HG02938 (cell line): Measurements from ENCODE around the gene JAG2.

Experiments
- ATAC-seq: cut with Tn5 transposase; IDR thresholded peaks from one replicate; pipeline ENCODE4 v1.9.1; 2021; ENCODE audit warnings: mild to moderate bottlenecking, moderate library complexity; ENCODE audit not compliant: unreplicated experiment

The JAG2 gene

DNA sequence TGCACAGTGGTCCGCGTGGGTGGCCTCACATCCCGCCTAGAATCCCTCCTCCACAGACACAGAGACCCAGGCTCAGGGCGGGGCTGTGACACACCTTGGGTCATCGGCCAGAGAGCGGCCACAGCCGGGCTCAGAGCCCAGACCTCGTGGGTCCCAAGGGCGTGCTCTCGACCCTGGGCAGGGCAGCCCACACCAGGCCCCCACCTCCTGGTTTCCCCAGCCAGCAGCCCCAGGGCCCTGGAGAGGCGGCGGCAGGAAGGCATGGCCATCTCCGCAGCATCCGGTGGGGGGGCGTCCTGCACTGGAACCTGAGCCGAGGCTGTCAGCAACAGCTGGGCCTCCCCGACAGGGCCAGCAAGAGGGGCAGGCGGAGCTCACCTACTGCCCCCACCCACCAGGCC is 15.2 kb downstream of the JAG2 start:
- no peak for ATAC-seq

DNA sequence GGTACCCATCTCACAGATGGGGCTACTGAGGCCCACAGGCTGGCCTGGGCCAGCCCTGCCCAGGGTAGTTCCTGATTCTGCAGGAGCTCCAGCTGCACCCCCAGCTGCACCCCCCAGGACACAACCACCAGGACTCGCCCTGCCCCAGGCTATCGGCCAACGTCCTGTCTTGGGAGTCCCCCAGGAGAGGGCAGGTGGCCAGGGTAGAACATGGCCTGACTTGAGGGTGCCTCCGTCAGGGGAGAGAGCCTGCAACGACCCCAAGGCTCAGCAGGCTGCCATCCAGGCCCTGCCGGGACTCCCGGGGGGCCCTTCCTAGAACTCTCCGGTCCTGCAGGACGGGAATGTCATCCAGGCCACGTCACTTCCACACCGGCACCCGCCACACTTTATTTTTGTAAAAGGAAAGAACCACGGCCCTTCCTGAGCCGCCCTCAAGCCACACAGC is 15.8 kb downstream of the JAG2 start:
- no peak for ATAC-seq

DNA sequence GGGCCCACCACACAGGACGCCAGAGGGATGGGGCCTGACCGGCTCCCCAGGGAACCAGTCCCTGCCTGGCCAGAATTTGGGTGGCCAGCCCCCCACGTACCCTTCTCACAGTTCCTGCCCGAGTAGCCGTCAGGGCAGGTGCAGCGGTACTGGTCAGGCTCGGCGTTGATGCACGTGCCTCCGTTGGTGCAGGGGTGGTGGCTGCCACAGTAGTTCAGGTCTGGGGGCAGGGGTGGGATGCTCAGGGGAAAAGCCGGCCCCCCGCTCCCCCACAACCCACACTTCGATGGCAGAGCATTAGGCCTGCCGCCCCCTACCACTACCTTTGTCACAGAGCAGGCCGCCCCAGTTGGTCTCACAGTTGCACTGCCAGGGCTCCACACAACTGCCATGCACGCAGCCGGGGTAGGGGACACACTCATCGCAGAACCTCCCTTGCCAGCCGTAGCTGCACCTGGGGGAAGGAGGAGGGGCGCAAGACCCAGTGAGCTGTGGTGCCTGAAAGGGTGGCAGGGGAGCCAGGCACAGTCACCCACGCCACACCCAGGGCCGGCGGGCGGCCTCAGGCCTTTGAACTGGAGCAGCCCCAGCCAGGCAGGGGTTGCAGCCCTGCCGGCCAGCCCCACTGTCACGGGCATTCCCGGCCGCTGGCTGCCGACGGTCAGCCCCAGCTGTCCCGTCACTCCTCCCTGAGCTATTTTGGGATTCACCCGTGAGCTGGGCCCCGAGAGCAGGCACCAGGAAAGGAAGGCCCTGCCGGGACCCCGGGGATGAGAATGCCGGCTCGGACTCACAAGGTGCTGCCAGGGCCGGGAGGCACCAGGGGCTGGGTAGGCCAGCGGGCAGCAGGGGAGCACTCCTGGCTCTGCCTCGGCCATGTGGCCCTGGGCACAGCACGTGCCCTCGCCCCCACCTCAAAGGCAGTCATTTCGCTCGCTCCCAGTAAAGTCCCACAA is 16.5 kb downstream of the JAG2 start:
- ATAC-seq: no peak

DNA sequence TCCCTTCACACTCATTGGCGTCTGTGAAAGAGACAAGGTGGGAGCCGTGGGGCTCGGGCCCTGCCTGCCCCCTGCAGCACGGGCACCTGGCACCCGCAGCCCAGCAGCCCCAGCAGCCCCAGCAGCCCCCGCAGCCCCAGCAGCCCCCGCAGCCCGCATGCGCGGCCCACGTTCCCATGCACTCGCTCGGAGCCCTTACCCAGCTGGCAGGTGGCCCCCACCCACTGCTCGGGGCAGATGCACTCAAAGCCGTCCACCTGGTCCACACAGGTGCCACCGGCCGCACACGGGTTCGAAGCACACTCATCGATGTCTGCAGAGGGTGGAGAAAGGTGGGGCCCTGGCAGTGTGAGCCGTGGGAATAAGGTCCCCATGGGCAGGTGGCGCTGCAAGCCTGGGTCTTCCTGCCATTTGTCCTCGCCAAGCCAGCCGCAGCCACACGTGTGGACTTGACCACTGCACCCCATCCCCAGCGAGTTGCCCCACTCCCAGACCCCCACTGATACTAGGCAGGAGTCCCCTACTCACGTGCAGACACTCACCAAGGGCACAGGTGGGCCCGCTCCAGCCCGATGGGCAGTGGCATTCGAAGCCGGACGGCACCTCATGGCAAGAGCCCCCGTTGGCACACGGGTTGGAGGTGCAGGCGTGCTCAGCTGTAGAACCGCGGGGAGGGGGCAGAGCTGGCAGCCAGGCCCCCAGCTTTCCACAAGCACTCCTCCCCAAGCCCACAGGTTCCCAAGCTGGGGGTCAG is 17.3 kb downstream of the JAG2 start:
- no peak for ATAC-seq

DNA sequence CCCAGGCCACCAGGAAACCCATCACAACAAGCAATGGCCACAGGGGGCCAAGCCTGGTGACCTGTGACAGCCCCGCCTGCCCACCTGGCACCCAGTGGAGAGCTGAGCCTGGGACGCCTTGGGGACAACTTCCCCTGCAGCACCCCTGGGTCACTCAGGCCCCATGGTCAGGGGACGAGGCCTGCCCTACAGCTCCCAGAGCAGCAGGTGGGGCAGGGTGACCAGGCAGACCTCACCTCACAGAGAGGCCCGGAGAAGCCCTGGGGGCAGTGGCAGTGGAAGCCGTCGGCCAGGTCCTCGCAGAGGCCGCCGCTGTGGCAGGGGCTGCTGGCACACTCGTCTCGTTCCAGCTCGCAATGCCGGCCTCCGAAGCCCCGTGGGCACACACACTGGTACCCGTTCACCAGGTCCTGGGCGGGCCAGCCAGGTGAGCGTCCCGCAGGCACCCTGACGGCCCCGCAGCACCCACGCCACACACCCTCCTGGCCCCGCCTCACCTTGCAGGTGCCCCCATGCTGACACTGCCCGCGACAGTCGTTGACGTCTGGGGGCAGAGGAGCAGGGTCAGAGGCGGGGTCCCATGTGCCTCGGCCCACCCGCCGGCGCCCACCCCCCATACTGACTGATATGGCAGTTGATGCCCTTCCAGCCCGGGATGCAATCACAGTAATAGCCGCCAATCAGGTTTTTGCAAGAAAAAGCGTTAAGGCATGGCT is 18.1 kb downstream of the JAG2 start:
- no peak for ATAC-seq

DNA sequence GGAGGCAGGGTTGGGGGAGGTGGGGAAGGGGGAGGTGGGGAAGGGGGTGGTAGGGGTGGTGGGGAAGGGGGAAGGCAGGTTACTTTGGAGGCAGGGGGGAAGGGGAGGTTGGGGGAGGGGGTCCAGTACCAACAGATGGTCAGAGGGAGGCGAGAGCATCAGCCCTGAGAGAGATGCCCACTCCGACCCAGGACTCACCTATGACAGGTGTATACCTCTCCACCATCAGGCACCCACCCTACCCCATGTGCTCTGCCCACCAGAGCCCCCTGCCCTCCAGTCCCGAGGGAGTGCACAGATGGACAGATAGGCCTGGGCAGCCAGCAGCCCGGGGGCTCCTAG is 18.6 kb downstream of the JAG2 start:
- ATAC-seq: no peak

DNA sequence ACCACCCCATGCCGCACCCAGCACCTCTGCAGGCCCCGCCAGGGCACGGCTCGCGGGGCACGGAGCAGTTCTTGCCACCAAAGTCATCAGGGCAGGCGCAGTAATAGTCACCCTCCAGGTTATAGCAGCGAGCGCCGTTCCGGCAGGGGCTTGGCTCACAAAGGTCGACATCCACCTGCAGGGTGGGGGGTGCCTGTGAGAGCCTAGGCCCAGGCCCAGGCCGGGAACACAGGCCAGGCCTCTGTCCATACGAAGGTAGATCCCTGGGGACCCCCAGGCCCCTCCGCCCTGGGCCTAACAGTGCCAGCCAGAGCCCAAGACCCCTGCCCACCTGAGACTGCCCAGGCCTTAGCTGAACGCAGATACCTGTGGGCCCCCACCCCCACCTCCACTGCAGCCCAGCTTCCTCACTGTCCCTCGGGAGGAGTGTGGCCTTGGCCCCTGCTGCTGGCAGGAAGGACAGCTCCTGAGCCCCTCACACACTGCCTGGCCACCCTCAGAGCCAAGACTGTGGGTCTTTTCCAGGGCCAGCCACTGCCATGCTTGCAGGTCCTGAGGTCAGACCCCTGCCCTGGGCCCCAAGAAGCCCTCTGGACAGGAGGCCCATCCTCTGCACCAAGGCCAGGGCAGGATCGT is 19.3 kb downstream of the JAG2 start:
- ATAC-seq: no peak

DNA sequence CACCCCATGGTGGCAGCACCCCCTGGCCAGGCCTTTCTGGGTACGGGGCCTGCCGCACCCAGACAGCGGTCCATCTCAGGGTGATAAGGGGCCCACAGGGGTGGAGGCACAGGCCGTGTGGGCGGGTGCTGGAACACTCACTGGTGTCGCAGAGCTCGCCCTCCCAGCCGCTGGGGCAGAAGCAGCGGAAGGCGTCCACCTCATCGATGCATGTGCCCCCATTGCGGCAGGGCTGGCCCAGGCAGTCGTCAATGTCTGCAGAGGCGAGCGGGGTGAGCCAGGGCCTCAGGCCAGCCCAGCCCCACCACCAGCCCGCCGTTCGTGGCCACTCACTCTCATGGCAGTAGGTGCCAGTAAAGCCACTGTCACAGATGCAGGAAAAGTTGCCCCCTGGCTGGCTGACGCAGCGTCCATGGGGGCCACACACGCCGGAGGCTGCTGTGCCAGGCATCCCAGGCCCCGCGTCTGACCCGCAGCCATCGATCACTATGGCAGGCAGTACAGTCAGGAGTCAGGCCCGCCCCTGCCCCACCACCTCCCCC is 19.9 kb downstream of the JAG2 start:
- ATAC-seq: no peak

DNA sequence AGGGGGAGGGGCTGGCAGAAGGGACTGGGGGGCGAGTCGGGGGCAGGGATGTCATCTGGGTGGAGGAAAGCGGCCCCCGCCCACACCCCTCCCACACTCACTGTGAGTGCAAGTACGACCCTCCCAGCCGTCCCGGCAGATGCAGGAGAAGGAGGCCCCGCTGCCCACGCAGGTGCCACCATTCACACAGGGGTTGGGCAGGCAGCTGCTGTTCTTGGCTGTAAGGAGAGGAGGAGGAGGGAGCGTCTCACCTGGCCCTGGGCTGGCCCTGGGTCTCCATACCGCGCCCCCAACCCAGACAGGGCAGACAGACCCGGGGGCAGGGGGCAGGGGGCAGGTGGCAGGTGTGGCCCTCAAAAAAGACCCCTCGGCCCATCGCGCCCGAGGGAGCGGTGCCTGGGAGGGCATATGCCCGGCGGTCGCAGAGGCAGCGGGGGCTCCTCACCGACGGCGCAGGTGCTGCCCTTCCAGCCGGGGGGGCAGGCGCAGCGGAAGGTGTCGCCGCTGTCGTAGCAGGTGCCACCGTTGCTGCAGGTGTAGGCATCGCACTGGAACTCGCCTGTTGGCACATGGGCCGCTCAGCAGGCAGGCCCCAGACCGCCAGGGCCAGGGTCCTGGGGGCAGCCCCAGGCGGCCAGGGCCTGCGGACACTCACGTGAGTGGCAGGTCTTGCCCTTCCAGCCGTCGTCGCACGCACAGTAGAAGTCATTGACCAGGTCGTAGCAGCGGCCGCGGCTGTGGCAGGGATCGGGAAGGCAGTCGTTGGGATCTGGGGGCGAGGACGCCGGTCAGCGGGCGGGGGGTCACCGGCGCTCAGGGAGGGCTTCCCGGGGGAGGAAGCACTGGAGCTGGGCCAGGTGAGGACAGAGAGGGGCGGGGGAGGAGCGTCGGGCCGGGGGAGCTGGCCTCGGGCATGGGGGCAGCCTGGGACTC is 20.6 kb downstream of the JAG2 start:
- ATAC-seq: no peak

DNA sequence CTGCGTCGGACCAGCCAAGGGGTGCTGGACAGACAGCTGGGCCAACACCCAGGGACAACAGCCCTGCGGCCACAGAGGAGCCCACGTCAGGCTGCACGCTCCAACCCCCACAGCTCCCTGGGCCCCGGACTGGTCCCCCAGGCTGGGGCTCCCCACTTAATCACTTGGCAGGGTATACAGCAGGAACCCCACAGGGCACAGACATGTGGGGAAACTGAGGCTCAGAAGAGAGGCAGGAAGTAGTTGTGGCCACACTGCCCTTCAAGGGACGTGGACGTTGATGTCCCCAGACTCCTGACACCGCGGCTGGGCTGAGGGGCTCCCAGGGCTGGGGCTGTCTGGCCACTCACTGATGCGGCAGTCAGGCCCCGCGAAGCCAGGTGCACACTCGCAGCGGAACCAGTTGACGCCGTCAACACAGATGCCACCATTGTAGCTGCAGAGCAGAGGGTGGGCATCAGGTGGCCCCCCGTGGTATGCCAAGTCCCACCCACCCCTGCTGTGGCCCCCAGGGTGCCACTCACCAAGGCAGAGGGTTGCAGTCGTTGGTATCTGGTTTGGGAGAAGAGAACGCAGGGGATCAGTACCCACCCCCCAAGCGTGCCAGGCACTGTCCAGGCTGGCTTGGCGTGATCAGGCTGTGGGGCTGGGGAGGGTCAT is 21.5 kb downstream of the JAG2 start:
- no peak for ATAC-seq

DNA sequence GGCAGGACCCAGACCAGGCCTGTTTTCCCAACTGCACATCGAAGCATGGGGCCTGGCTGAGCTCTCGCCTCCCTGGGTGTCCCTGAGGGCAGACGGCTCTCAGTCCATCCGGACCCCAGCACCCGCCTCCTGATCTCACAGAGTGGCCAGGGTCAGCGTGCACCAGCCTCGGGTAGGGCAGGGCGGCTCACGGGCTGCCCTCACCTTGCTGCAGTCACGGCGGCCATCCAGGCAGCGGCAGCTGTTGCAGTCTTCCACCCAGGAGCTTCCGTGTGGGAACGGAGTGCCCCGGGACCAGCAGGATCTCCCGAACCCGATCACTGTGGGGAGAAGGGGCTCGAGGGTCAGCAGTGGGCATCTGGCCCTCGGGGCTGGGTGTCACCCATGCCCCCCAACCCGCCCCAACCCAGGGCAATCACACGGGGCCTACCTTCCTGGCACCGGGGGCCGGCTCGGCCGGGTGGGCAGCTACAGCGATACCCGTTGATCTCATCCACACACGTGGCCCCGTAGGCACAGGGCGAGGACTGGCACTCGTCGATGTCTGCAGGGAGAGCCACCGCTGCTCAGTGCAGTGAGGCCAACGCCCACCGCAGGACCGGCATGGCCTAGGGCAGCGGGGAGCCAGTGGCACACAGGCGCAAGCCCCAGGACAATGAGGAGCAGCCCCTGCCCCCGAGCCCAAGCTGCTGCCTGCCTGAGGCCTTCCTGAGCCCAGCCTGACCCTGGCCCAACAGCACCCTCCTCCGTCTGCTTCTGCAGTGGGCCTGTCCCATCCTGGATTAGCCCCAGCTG is 22.2 kb downstream of the JAG2 start:
- ATAC-seq: no peak

DNA sequence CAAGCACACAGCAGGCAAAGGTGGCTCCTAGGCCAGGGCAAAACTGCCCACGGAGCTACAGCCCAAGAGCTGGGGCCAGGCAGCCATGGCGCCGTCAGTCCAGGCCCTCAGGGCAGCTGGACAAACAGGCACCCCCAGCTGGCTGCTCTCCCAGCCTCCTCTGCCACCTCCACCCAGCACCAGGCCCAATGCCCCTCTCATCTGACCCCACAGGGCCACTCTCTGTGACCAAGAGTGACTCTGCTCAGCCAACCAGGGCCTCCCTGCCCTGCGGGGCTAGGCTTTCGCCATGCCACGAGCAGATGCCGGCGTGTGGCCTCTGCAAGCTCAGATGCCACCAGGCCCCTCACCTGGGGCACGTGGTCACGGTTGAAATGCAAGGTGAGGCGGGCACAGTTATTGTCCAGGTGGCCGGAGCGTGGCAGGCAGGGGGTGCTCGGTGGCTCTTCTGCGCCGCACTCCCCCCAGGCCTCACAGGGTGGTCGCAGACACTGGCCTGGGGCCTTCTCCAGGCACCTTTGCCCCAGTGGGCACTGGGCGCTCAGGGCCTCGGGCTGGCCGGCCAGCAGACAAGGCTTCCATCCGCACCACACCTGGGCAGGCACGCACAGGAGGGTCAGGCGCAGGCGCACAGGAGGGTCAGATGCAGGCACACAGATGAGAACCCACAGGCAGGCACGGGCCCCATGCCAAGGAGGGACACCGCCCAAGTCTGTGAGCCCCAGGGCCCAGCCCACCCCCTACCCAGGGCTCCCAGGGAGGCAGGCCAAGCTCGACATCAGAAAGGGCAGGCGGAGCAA is 23.0 kb downstream of the JAG2 start:
- no peak for ATAC-seq

DNA sequence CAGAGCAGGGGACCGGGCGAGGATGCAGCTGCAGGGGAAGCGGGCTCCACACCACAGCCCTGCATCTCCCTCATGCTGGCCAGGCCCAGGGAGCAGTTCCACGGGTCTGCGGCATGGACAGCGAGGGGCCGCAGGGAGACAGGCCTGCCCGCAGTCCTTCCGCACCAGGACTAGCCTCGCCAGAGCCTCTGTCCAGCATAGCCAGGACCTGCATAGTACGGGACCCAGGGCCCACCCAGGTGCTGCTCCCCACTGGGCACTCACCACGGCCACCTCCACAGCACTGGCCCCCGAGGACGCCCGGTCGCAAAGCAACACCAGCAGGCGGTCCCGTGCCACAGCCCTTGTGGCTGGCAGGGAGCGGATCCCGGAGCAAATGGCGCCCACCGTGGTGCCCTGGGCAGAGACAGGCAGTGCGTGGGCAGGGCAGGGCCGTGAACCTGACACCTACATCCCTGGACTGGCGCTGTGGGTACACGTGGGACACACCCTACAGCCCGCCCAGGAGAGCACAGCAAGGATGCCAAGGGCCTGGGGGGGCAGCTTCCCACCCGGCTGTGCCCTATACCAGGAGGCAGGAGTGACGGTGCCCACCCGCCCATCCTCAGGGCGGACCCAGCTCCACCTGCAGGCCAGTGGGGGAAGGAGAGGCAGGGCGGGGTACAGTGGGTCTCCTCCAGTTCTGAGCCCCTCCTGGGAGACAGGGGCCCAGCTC is 23.8 kb downstream of the JAG2 start:
- no peak for ATAC-seq

DNA sequence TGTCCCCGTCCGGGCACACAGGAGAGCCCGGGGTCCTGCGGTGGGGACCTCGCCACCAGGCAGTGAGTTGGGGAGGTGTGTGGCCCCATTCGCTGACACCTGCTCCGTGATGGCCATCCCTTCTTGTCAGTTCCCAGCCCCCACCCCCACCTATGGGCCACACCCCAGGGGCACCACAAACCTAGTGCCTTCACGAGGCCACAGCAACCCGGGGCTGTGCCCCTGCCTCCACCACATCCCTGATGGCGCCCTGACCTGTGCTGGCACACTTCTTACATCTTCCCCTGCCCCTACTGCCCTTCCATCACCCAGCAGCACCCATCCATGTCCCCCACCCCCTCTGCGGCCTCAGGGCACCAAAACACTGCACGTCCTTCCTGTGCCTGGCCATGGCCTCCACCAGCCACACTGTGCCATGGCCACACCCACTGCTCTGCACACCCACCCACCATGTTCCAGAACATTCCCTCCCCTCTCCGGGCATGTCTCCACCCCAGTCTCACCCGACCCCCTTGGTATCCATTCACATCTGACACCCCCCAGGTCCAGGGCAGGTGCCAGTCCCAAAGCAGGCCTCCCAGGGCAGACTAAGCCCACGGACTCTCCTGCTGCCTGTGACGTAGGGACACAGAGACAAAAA is 24.4 kb downstream of the JAG2 start:
- ATAC-seq: no peak

DNA sequence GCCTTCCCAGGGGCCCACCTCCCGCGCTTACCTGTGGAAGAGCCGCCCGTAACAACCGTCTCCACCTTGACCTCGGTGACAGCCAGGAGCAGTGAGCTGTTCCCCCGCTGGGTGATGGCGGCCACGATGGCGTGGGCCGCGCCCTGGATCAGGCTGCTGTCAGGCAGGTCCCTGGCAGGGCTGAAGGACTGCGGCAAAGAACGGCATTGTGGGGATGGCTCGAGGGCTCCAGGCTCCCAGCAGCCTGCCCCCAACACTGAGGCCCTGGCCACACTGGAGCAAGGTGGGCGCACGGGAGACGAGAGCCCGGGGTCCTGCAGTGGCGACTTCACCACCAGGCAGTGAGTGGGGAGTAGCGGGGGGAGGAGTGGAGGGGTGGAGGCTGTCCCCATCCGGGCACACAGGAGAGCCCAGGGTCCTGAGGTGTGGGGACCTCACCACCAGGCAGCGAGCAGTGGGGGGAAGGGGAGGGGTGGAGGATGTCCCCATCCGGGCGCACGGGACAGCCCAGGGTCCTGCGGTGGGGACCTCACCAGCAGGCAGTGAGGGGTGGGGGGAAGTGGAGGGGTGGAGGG is 25.0 kb downstream of the JAG2 start:
- ATAC-seq: no peak
